ENCODE data around the gene CHCHD4.

GRCh38 chr3:14093831-14094230 is 30.8 kb downstream of the CHCHD4 start:
- TF ChIP-seq, protein P1, sequence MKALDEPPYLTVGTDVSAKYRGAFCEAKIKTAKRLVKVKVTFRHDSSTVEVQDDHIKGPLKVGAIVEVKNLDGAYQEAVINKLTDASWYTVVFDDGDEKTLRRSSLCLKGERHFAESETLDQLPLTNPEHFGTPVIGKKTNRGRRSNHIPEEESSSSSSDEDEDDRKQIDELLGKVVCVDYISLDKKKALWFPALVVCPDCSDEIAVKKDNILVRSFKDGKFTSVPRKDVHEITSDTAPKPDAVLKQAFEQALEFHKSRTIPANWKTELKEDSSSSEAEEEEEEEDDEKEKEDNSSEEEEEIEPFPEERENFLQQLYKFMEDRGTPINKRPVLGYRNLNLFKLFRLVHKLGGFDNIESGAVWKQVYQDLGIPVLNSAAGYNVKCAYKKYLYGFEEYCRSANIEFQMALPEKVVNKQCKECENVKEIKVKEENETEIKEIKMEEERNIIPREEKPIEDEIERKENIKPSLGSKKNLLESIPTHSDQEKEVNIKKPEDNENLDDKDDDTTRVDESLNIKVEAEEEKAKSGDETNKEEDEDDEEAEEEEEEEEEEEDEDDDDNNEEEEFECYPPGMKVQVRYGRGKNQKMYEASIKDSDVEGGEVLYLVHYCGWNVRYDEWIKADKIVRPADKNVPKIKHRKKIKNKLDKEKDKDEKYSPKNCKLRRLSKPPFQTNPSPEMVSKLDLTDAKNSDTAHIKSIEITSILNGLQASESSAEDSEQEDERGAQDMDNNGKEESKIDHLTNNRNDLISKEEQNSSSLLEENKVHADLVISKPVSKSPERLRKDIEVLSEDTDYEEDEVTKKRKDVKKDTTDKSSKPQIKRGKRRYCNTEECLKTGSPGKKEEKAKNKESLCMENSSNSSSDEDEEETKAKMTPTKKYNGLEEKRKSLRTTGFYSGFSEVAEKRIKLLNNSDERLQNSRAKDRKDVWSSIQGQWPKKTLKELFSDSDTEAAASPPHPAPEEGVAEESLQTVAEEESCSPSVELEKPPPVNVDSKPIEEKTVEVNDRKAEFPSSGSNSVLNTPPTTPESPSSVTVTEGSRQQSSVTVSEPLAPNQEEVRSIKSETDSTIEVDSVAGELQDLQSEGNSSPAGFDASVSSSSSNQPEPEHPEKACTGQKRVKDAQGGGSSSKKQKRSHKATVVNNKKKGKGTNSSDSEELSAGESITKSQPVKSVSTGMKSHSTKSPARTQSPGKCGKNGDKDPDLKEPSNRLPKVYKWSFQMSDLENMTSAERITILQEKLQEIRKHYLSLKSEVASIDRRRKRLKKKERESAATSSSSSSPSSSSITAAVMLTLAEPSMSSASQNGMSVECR (CRISPR knock-in tag; IDR thresholded peaks at IDR 0.05; ENCODE audit: borderline replicate concordance): no peak
- TF ChIP-seq HMGXB4 (CRISPR knock-in tag; IDR thresholded peaks at IDR 0.05): no peak
- TF ChIP-seq, protein P2, sequence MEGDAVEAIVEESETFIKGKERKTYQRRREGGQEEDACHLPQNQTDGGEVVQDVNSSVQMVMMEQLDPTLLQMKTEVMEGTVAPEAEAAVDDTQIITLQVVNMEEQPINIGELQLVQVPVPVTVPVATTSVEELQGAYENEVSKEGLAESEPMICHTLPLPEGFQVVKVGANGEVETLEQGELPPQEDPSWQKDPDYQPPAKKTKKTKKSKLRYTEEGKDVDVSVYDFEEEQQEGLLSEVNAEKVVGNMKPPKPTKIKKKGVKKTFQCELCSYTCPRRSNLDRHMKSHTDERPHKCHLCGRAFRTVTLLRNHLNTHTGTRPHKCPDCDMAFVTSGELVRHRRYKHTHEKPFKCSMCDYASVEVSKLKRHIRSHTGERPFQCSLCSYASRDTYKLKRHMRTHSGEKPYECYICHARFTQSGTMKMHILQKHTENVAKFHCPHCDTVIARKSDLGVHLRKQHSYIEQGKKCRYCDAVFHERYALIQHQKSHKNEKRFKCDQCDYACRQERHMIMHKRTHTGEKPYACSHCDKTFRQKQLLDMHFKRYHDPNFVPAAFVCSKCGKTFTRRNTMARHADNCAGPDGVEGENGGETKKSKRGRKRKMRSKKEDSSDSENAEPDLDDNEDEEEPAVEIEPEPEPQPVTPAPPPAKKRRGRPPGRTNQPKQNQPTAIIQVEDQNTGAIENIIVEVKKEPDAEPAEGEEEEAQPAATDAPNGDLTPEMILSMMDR (IDR thresholded peaks at IDR 0.05): no peak
